SIG-M5 treated with dmso at 0.1 percent for 504 hours (cell line): ENCODE measurements around the gene ARHGAP24.
"Not testable (repeated sequence)": the region's sequence is repeated elsewhere in the genome, so short reads cannot be mapped to it uniquely, and the experiment has no call there.

Source experiments
- DNase-seq: peaks from one replicate; lab custom pipeline; 2025; ENCODE audit not compliant: unreplicated experiment; lab: John Stamatoyannopoulos, UW

Gene ARHGAP24

GRCh38 chr4:85806334-85806733, 331.4 kb downstream of the ARHGAP24 start:
- no peak for DNase-seq

- no peak for DNase-seq
These were observed 332.4 kb downstream of the ARHGAP24 start for GRCh38 chr4:85807247-85807950.

GRCh38 chr4:85808104-85808503, 333.2 kb downstream of the ARHGAP24 start:
- DNase-seq: no peak

- no peak for DNase-seq
These were observed 333.9 kb downstream of the ARHGAP24 start for GRCh38 chr4:85808864-85809263.

- DNase-seq: no peak
These were observed 337.8 kb downstream of the ARHGAP24 start for GRCh38 chr4:85812776-85813175.

GRCh38 chr4:85815796-85816459, 341.0 kb downstream of the ARHGAP24 start:
- no peak for DNase-seq

GRCh38 chr4:85818700-85819099, 343.8 kb downstream of the ARHGAP24 start:
- DNase-seq: peak; percentile 0

- DNase-seq: not testable (repeated sequence)
These were observed 345.2 kb downstream of the ARHGAP24 start for GRCh38 chr4:85820101-85820500.

GRCh38 chr4:85821688-85822455, 346.9 kb downstream of the ARHGAP24 start:
- DNase-seq: no peak

- DNase-seq: no peak
These were observed 348.3 kb downstream of the ARHGAP24 start for GRCh38 chr4:85823295-85823694.

GRCh38 chr4:85824166-85824945, 349.4 kb downstream of the ARHGAP24 start:
- DNase-seq: no peak

- peak; percentile 2 for DNase-seq
These were observed 351.2 kb downstream of the ARHGAP24 start for GRCh38 chr4:85826060-85826678.

GRCh38 chr4:85828027-85828890, 353.3 kb downstream of the ARHGAP24 start:
- DNase-seq: no peak

GRCh38 chr4:85829276-85830051, 354.5 kb downstream of the ARHGAP24 start:
- no peak for DNase-seq

GRCh38 chr4:85831647-85832046, 356.7 kb downstream of the ARHGAP24 start:
- DNase-seq: no peak

- no peak for DNase-seq
These were observed 358.4 kb downstream of the ARHGAP24 start for GRCh38 chr4:85833302-85833701.

- no peak for DNase-seq
These were observed 360.0 kb downstream of the ARHGAP24 start for GRCh38 chr4:85834934-85835333.

- DNase-seq: no peak
These were observed 361.9 kb downstream of the ARHGAP24 start for GRCh38 chr4:85836588-85837438.
